A549 (cell line): ENCODE results near the gene MUC5AC. TPM values are rescaled to one million over a fixed set of nuclear protein-coding genes. Genes with fewer than 3 reads are reported as not detected.

Experiments
- ATAC-seq, 2 experiments: fragments of 200-7000 bp in 1 of 2; fragments of >200 bp in 1 of 2; cut with Nextera tagmentation in 1 of 2; cut with Tn5 transposase in 1 of 2; 3 replicates each; pipeline versions ENCODE4 v1.8.0 to v1.9.1; 2018 to 2020; ENCODE audit warnings: mild to moderate bottlenecking in 1 of 2, moderate library complexity in 1 of 2
- CTCF ChIA-PET: fragments of 300-600 bp; sonication (Branson Sonifier 250); formaldehyde crosslinking; extraction: SDS; loops from one replicate; lab custom pipeline; 2021; ENCODE audit warnings: antibody characterized with exemption, inconsistent platforms; lab: Yijun Ruan, JAX
- POLR2A ChIA-PET: fragments of 350-600 bp; formaldehyde crosslinking; extraction: SDS; loops from one replicate; lab custom pipeline; 2021; ENCODE audit warnings: antibody characterized with exemption, inconsistent platforms; lab: Yijun Ruan, JAX
- DNase-seq, 2 experiments: peaks; one replicate each; pipeline versions ENCODE4 v3.0.0 to v3.0.0-alpha.2; 2011 to 2016; ENCODE audit warnings: low read depth in 1 of 2, low spot score in 1 of 2
- FAIRE-seq: peaks from 2 replicates; lab custom pipeline; 2011; peaks lifted over from hg19 to GRCh38; lab: Jason Lieb, UNC
- H3K27ac ChIP-seq, 2 experiments: fragments of >200 bp; sonication (Bioruptor Twin); formaldehyde crosslinking; 3 replicates each; pipeline ENCODE4 v1.5.1; 2016 to 2017
- H3K4me1 ChIP-seq: fragments of >200 bp; sonication (Bioruptor Twin); formaldehyde crosslinking; 3 replicates; pipeline ENCODE4 v1.6.1; 2016
- H3K4me2 ChIP-seq: fragments of >200 bp; sonication (Bioruptor Twin); formaldehyde crosslinking; 3 replicates; pipeline ENCODE4 v1.6.1; 2016
- H3K4me3 ChIP-seq: fragments of >200 bp; sonication (Bioruptor Twin); formaldehyde crosslinking; 3 replicates; pipeline ENCODE4 v1.5.1; 2016
- H3K9me3 ChIP-seq: fragments of >200 bp; sonication (Bioruptor Twin); formaldehyde crosslinking; 3 replicates; pipeline ENCODE4 v1.6.1; 2016
- BCL3 ChIP-seq: fragments of >200 bp; sonication (Bioruptor Twin); formaldehyde crosslinking; IDR thresholded peaks from 3 replicates; pipeline ENCODE4 v1.6.1; 2016
- CBX2 ChIP-seq: fragments of 200-600 bp; sonication (generic); IDR thresholded peaks from 2 replicates; pipeline ENCODE4 v1.6.1; 2016; ENCODE audit warnings: low read depth, mild to moderate bottlenecking, borderline replicate concordance
- CBX8 ChIP-seq: fragments of 200-600 bp; sonication (generic); IDR thresholded peaks from 2 replicates; pipeline ENCODE4 v1.6.1; 2016
- CHD4 ChIP-seq: fragments of 200-600 bp; sonication (generic); IDR thresholded peaks from 2 replicates; pipeline ENCODE4 v1.6.1; 2016; ENCODE audit warnings: antibody characterized with exemption, mild to moderate bottlenecking, borderline replicate concordance
- EHF ChIP-seq: fragments of 250-450 bp; sonication (Bioruptor Pico); IDR thresholded peaks from 2 replicates; pipeline ENCODE4 v1.5.0; 2020; ENCODE audit warnings: mild to moderate bottlenecking
- EHMT2 ChIP-seq: fragments of 200-600 bp; sonication (generic); IDR thresholded peaks from 2 replicates; pipeline ENCODE4 v1.6.1; 2016; ENCODE audit warnings: antibody characterized with exemption, low read depth, mild to moderate bottlenecking, moderate library complexity
- ELK1 ChIP-seq: fragments of 150-350 bp; IDR thresholded peaks from 2 replicates; pipeline ENCODE4 v1.6.1; 2014; ENCODE audit warnings: low read depth, mild to moderate bottlenecking, low read length
- EP300 ChIP-seq, 2 experiments: fragments of >200 bp; sonication (Bioruptor Twin); formaldehyde crosslinking; IDR thresholded peaks; 2 replicates in 1 of 2; 3 replicates in 1 of 2; pipeline ENCODE4 v1.6.1; 2016 to 2017
- FOSB ChIP-seq: fragments of 250-450 bp; sonication (Bioruptor Pico); IDR thresholded peaks from 2 replicates; pipeline ENCODE4 v1.5.0; 2020; ENCODE audit warnings: mild to moderate bottlenecking, moderate library complexity
- GATA3 ChIP-seq: IDR thresholded peaks from 2 replicates; pipeline ENCODE4 v1.6.1; 2012; ENCODE audit warnings: borderline replicate concordance
- HEYL ChIP-seq: fragments of 250-450 bp; sonication (Bioruptor Pico); IDR thresholded peaks from 2 replicates; pipeline ENCODE4 v1.8.0; 2021; ENCODE audit warnings: mild to moderate bottlenecking, moderate library complexity
- JUN ChIP-seq, 2 experiments: fragments of >200 bp; sonication (Bioruptor Twin); formaldehyde crosslinking; IDR thresholded peaks; 2 replicates in 1 of 2; 3 replicates in 1 of 2; pipeline ENCODE4 v1.6.1; 2016 to 2017
- JUNB ChIP-seq: fragments of >200 bp; sonication (Bioruptor Twin); formaldehyde crosslinking; IDR thresholded peaks from 2 replicates; pipeline ENCODE4 v1.6.1; 2016
- KDM1A ChIP-seq: fragments of 200-600 bp; sonication (generic); IDR thresholded peaks from 2 replicates; pipeline ENCODE4 v1.6.1; 2016; ENCODE audit warnings: low read depth, mild to moderate bottlenecking
- NR3C1 ChIP-seq: fragments of >200 bp; sonication (Bioruptor Twin); formaldehyde crosslinking; IDR thresholded peaks from 3 replicates; pipeline ENCODE4 v1.6.1; 2017
- PHF8 ChIP-seq: fragments of 200-600 bp; sonication (generic); IDR thresholded peaks from 2 replicates; pipeline ENCODE4 v1.6.1; 2016; ENCODE audit warnings: low read depth, mild to moderate bottlenecking, antibody characterized with exemption, moderate library complexity, borderline replicate concordance
- POLR2A ChIP-seq: IDR thresholded peaks from 2 replicates; pipeline ENCODE4 v1.6.1; 2012; ENCODE audit warnings: mild to moderate bottlenecking, low read length
- RAD21 ChIP-seq, 2 experiments: fragments of >200 bp in 1 of 2; sonication (Bioruptor Twin) in 1 of 2; formaldehyde crosslinking in 1 of 2; IDR thresholded peaks in 1 of 2; conservative IDR thresholded peaks in 1 of 2; 2 replicates in 1 of 2; 3 replicates in 1 of 2; pipeline ENCODE4 v1.6.1; 2012 to 2018; ENCODE audit warnings: inconsistent platforms in 1 of 2
- RARB ChIP-seq: fragments of 250-450 bp; sonication (Bioruptor Pico); IDR thresholded peaks from 2 replicates; pipeline ENCODE4 v1.8.0; 2021; ENCODE audit warnings: mild to moderate bottlenecking, moderate library complexity
- REST ChIP-seq: fragments of 200-600 bp; sonication (generic); IDR thresholded peaks from 2 replicates; pipeline ENCODE4 v1.6.1; 2016; ENCODE audit warnings: antibody characterized with exemption, mild to moderate bottlenecking, moderate library complexity
- RNF2 ChIP-seq: fragments of 200-600 bp; sonication (generic); IDR thresholded peaks from 2 replicates; pipeline ENCODE4 v1.6.1; 2016; ENCODE audit warnings: low read depth, mild to moderate bottlenecking, antibody characterized with exemption, moderate library complexity, borderline replicate concordance
- TP53 ChIP-seq: fragments of 250-450 bp; sonication (Bioruptor Pico); IDR thresholded peaks from 2 replicates; pipeline ENCODE4 v1.5.0; 2021; ENCODE audit warnings: mild to moderate bottlenecking, moderate library complexity
- WGBS: methylation state at CpG from one replicate; pipeline ENCODE4 v1.1.6; 2017; ENCODE audit errors: missing lambda C conversion rate; 5-methylcytosine and 5-hydroxymethylcytosine counted together
- polyA plus RNA-seq, 4 experiments: library from polyadenylated mRNA; depleted of rRNA in 3 of 4; stranded (reverse); fragments of >200 nt; fragmentation: RNase III in 1 of 4; extraction: RNeasy Plus Mini Kit Qiagen cat#74134 plus additional on column Dnase treatment in 1 of 4; gene quantifications; 2 replicates in 3 of 4; 3 replicates in 1 of 4; pipeline ENCODE4 v1.2.3, GENCODE V29; 2011 to 2017

MUC5AC gene
- polyA plus RNA-seq, 2 of the 4 experiments (the other 2 are of a cell fraction), result 0.18 to 7.4 TPM

GRCh38 chr11:1225386-1226225, 67.9 kb downstream of the MUC5AC start:
- FAIRE-seq, result no peak
- ChIA-PET POLR2A (no interaction called here), CTCF (interaction anchor here (0.8 to 4.1 kb wide), 5 partner anchors 18 to 931 kb away, joined by 3 to 14 read pairs (median 3); no protein-coding TSS in a partner anchor)
- TF ChIP-seq ELK1, result no peak
- TF ChIP-seq REST, result no peak
- TF ChIP-seq RARB, result no peak
- TF ChIP-seq PHF8, result no peak
- TF ChIP-seq CHD4, result no peak
- TF ChIP-seq KDM1A, result no peak
- TF ChIP-seq POLR2A, result no peak
- TF ChIP-seq TP53, result no peak
- no peak for TF ChIP-seq HEYL
- TF ChIP-seq EP300 (IDR thresholded peaks at IDR 0.05), result no peak
- no peak for TF ChIP-seq EHF
- no peak for TF ChIP-seq RAD21 (conservative IDR thresholded peaks at IDR 0.05 in 1 of 2, IDR thresholded peaks at IDR 0.05 in 1 of 2)
- TF ChIP-seq GATA3, result no peak
- TF ChIP-seq CBX2, result no peak
- no peak for TF ChIP-seq CBX8
- H3K9me3 ChIP-seq, result no peaks in the 10 kb centered on the region
- no peak for DNase-seq
- ATAC-seq, result no peak
- H3K4me3 ChIP-seq, result no peak overlapping the region
- peaks cover 42% of the 10 kb centered on the region for H3K4me1 ChIP-seq
- no peak overlapping the region; the same call in 2 of the 3 replicates for H3K4me2 ChIP-seq
- peak overlapping the region; percentile 53 to 81; a peak in 5 of 6 replicates for H3K27ac ChIP-seq
- WGBS, result 82% methylated on average over 25 of the region's 29 CpGs

- TF ChIP-seq EHMT2 (no peak), FOSB (no peak), JUN (IDR thresholded peaks at IDR 0.05) (no peak), BCL3 (no peak), CBX2 (no peak), JUNB (no peak), REST (no peak), CHD4 (no peak), RNF2 (no peak), NR3C1 (no peak)
- Histone ChIP-seq H3K4me3 (no peak overlapping the region), H3K4me2 (no peak overlapping the region), H3K27ac (peak overlapping the region in 1 of 2 experiments; percentile 81; a peak in 3 of 6 replicates), H3K9me3 (no peaks in the 10 kb centered on the region), H3K4me1 (peaks cover 37% of the 10 kb centered on the region)
- CTCF ChIA-PET, result interaction anchor here (0.6 to 4.1 kb wide), 8 partner anchors 10 to 290 kb away, joined by 3 to 14 read pairs (median 4); no protein-coding TSS in a partner anchor
- 88% methylated on average over 24 of the region's 41 CpGs for WGBS
- DNase-seq (no peak), ATAC-seq (peak in 1 of 2 experiments; percentile 1; a peak in 2 of 6 replicates), FAIRE-seq (no peak)
- POLR2A ChIA-PET, result no interaction called here
Observed at GRCh38 chr11:1226226-1226985, 68.7 kb downstream of the MUC5AC start.
